Hepatic stellate cell (primary cell): Measurements from ENCODE around the gene ASIC2.

Experiments
- DNase-seq: peaks from one replicate; pipeline ENCODE4 v3.0.0; 2011; ENCODE audit warnings: low spot score

The ASIC2 gene

DNA sequence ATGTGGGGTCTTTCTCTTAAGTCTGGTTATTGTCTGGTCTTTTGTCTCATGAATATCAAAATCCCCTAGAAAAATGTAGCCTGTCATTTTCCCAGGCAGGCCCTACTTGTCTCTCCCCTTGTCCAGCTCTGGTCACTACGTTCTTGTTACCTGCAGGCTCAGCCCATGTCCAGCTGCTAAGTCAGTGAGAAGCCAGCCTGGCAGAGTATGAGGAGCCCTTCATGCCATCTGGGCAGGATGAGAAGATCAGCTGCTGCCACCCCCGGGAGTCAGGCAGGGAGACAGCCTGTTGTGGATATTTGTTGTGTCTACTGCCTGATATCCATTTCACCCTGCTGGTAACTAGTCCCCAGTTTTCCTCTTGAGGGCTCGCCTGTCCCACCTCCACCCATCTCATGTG lies 88.9 kb downstream of the ASIC2 start:
- DNase-seq = no peak

DNA sequence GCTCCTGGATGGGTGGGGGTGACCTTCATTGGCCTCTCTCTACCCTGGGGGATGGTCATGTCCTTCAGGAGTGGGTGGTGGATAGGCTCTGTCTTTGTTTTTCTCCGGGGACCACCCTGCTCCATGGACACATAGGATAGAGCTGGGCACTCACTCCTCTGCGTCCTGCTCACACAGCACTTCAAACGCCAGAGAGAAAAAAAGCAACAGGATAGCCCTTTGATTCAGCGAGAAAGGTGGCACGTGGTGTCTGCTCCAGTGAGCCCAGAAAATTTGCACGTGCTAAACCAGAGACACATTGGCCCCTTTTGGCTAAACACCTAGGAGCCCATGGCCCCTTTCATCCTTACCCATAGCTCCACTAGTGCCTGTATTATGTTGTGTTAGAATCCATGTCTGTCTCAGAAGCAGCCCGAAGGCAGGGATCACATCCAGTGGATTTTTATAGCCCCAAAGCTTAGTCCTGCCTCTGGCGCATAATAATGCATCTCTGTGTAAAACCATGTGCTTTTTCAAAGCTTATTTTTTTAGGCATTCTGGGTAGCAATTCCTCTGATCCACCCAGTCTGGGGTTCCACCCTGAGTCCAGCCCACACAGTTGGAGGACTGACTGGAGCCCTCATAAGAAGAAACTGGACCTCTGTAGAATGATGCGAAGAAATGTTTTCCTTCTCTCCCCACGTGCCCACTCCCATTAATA lies 90.1 kb downstream of the ASIC2 start:
- no peak for DNase-seq

DNA sequence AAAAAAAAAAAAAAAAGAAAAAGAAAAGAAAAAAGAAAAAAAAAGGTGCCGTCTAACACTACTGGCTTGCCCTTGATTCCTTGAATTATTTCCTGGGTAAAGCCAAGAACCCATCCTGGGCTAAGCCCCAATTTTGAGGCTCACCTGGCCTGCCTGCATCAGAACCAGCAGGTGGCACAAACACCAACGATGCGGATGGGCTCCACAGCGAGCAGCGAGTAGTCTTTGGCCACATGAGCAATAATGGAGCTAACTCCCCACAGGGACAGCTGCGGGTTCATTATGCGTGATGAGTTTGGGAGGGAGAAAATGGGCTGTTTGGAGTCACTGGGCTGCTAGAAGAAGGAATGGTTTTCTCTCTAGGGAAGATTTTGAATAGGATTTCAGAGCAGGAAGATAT lies 91.1 kb downstream of the ASIC2 start:
- DNase-seq = no peak

DNA sequence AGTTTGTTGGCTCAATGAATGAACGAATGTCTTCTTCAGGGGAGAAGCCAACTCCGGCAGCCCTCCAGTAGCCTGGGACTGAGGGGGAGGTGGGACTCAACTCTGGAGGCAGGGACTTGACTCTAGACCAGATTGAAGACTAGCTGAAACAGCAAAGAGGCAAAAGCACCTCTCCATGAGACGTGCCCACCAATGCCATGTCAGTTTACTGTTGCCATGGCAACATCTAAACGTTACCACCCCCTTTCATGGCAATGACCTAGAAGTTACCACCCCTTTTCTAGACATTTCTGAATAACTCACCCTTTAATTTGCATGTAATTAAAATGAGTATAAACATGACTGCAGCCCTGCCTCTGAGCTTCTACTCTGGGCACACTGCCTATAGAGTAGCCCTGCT lies 91.8 kb downstream of the ASIC2 start:
- no peak for DNase-seq

GRCh38 chr17:33200587-33200986 lies 92.5 kb downstream of the ASIC2 start:
- no peak for DNase-seq

DNA sequence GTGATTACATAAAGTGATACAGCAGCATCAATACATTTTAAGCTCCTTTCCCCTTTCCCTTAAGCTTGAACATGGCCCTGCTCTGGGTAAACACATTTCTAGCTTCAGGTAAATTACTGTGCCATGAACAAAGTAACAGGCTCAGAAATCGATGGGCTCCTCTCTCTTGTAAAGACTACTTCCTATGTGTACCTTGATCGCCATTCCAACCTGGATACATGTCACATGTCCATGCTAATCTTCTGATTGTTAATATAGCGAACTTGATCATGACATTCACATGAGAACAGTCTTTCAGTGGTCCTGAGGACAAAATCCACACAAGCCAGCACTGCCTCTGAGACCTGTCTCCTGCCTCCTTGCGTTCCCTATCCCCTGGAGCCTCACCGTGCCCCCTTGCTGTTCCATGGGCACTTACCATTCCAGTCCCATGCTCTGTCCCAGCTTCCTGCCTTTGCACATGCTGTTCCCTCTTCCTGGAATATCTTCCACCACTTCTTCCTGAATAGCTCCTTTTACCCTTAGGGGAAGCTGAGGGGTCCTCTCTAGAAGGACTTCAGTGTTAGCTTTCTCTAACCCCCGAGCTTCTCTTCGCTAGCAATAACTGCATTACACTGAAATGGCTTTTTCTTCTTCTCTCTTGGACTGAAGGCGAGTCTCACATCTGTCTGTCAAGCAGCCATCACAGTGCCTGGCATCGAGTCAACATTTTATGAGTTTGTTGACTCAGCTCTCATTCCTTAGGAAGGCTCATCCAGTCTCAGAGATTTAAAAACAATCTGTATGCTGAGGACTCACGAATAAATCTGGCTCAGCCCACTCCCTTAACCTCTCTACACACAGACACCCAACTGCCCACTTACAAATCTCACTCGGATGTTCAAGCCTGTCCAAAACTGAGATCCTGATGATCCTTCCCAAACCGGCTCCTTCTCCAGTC lies 93.3 kb downstream of the ASIC2 start:
- no peak for DNase-seq

DNA sequence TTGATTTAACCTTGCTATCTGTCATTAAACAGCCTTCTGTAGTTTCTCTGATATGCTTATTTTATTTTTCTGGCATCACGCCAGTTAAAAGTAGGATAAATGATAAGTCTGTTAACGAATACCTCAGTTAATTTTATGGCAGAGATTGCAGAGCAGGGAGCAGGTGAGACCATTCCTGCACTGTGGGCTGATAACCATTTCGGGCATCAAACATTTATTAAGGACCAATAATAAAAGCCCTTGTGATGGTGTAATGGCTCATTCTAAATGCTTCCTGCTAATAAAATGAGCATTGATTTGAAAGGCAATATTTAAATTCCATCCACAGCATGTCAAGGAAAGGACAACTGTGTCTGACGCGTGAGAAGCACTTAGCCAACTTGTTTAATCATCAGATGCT lies 94.1 kb downstream of the ASIC2 start:
- no peak for DNase-seq

DNA sequence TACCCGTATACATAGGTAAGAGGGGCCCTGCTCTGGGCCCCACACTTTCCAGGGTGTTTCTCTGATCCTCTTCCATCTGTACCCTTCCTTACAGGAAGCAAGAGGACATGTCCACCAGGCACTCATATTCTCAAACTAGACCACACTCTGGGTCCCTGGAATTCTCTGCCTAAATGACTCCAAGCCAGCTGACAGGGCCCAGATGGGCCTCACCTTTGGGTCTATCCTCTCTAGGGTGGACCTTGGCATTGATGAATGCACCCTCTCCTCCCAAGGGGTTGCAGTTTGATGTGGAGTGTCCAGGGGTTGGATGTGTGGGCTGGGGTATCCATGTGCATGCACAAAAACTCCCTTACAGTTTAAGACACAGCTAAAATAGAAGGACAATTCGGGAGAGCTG lies 95.8 kb downstream of the ASIC2 start:
- no peak for DNase-seq

DNA sequence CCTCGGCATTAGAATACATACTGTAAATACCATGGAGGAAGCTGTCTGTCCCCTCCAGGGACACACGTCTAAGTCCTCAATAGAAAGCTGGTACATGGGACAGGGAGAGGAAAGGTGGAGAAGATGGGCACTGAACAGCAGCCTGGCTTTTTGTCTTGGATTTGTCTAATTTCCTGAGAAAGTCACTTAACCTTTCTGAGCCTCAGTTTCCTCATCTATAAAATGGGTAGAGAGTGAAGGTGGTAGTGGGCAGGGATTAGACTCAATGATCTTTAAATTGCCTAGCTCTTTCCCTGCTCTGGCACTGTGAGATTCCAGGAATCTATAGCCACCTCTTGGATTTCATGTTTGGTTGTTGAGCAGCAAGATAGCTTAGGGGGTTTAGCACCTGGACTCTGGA lies 96.2 kb downstream of the ASIC2 start:
- DNase-seq = no peak

- DNase-seq = no peak
Observed at GRCh38 chr17:33192951-33193911, 99.9 kb downstream of the ASIC2 start.

- no peak for DNase-seq
Observed at GRCh38 chr17:33183487-33184026, 109.5 kb downstream of the ASIC2 start.

- no peak for DNase-seq
Observed at GRCh38 chr17:33179151-33179550, 113.9 kb downstream of the ASIC2 start.

DNA sequence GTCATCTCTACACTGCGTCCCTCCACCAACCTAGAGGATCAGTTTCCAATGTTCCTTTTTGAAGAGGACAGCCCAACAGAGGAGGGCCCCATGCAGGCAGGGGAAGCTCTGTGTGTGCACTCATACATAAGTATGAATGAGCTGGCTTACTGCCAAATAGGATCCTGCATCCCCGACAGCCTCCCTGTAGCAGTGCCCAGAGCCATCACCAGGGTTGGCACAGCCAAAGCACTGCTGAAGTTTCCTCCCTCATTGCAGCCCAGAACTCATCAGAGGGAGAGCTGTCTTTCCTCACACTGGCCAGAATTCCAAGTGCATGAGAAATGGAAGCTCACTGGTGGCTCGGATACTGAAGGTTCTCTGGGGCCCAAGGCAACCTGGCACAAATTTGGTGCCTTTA lies 114.4 kb downstream of the ASIC2 start:
- no peak for DNase-seq

GRCh38 chr17:33175562-33175961 lies 117.5 kb downstream of the ASIC2 start:
- no peak for DNase-seq

- DNase-seq = no peak
Observed at GRCh38 chr17:33171931-33172330, 121.2 kb downstream of the ASIC2 start.

GRCh38 chr17:33169580-33170285 lies 123.4 kb downstream of the ASIC2 start:
- DNase-seq = no peak

DNA sequence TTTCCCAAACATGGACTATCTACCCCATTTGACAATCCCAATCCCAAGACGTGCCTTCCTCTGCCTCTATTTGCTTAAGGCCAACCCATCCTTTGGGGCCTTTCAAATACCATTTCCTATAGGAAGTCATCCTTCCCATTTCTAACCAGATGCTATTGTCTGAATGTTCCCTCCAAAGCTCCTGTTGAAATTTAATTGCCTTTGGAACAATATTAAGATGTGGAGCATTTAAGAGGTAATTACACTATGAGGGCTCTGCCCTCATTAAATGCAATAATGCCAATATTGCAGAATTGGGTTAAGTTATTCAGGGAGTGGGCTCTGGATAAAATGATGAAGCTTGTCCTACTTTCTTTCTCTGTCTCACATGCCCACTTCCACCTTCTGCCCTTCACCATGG lies 125.4 kb downstream of the ASIC2 start:
- DNase-seq = no peak

- no peak for DNase-seq
Observed at GRCh38 chr17:33166472-33166871, 126.6 kb downstream of the ASIC2 start.

GRCh38 chr17:33164169-33164881 lies 128.8 kb downstream of the ASIC2 start:
- DNase-seq = no peak

DNA sequence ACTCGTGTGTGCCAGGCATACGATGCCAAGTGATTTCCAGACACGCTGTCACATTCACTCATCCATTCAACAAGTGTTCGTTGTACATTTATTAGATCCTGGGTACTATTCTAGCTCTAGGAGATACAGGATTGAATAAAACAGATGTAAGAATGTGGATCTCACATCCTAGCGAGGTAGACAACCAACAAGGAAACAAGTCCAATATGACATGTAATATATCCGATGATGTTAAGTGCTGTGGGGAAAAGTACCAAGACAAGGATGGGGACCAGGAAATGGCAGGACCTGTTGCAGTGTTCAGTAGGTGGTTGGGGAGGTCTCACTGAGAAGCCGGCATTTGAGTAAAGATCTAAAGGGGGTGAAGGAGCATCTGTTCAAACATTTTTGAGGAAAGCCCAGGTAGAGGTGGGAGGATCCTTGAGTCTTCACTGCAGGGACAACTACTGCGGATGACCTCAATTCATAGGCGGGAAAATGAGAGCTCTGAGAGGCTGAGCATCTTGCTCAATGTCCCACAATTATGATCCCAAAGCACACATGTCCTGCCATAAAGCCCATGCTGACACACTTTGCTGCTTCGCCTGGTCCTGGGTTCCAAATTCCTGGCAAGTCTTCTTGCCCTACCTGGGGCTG lies 129.4 kb downstream of the ASIC2 start:
- DNase-seq = no peak
